SW 1271 (cell line): ENCODE measurements around the gene LPGAT1.

Experiments used
- DNase-seq, 2 experiments: peaks; one replicate each; lab custom pipeline; 2025; lab: John Stamatoyannopoulos, UW

The LPGAT1 gene

GRCh38 chr1:211762206-211762605 lies 68.4 kb downstream of the LPGAT1 start:
- DNase-seq = no peak

GRCh38 chr1:211761400-211761799 lies 69.2 kb downstream of the LPGAT1 start:
- no peak for DNase-seq

DNA sequence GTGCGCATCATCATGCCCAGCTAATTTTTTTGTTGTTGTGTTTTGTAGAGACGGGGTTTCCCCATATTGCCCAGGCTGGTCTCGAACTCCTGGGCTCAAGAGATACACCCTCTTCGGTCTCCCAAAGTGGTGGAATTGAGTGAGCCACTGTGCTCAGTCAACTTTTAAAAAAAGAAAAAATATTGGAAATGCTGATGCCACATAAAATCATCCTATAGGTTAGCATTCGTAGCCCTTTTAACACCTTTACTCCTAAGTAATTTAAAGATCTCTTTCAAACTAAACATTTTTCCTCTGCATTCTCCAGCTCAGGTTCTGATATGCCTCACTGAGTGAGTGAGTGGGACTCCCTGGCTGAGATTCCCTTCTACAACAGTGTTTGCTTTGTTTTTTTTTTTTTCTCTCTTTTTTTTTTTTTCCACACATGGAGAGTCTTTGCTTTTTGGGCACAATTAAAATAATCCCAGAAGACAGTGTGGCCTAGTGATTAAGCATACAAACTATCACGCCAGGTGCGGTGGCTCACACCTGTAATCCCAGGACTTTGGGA lies 74.0 kb downstream of the LPGAT1 start:
- no peak for DNase-seq

DNA sequence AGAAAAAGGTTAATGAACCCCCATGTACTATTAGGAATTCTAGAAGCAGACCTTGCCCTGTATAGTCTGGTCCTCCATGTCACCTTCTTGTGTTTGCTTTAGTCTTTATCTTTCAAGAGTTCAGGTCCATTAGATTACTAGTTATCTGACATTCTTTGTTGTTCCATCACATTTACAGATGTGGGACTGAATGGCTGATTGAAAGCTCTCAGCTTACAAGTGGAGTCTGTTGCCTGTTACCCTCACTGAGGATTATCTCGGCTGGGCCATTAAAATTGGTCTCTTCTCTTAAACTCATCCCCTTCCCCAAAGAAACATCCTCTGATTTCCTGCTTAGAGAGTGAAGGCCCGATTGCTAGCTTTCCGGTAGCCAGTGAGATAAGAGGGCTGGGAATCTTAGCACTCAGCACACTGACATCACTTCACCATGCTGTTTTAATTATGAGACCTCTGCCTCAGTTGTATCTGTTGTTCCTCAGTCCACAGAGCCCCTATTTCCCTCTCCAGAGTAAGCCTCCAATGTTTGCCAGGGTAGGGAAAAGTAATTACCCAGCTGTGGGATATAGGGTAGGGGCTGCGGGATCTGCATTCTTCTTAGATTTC lies 76.8 kb downstream of the LPGAT1 start:
- DNase-seq = no peak

DNA sequence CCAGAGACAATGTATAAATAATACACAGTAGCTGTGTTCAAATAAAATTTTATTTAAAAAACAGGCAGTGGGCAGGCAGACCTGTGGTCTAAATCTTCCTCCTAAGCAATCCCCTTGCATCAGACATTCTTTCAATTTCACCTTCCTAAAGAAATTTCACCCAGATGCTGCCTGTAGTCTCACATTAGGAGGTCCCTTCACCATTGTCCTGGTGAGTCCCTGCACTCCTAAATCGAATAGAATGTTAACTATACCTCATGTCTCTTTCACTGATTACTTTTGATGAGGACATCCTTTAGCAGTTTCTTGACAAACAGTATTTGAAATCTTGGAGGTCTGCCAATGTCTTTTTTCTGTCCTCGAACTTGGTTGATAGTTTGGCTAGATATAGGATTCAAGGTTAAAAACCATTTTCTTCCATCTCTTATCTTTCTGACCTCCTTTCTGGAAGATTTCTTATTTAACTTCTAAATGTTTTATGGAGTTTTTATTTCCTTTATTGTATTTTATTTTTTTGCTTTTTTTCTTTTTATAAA lies 77.5 kb downstream of the LPGAT1 start:
- DNase-seq = no peak

DNA sequence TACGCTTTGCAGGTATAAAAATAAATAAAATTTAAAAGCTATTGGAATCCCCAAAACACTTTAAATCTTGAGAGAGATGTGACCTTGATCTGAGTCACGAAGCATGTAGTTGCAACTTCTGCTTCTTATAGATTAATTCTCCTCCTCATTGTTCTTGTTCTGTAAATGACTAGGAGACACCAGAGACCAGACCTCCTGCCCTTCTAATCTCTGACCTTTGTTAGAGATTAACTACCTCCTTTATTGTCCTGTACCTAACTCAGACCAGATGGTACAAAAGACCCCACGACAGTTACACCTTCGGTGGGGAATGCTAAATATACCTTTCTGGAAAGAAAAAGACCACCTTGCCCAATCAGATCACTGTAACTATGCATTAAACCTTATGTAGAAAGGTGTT lies 78.2 kb downstream of the LPGAT1 start:
- no peak for DNase-seq

DNA sequence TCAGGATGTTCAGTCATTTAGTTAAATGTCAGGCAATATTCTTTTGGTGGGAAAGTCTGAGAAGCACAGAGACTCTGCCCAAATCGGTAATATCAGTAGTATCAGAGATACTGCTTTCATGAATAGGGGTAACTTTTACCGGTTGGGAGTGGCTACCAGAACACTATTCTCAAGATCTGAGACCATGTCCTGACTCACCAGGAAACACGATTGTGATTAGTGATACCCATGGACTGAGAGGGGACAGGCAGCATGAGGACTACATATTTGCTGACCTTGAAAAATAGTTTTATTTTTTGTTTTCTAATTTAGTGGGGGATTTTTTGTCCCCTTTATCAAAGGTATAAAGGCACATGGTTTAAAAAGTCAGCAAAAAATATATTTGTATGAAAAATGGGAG lies 79.1 kb downstream of the LPGAT1 start:
- no peak for DNase-seq

DNA sequence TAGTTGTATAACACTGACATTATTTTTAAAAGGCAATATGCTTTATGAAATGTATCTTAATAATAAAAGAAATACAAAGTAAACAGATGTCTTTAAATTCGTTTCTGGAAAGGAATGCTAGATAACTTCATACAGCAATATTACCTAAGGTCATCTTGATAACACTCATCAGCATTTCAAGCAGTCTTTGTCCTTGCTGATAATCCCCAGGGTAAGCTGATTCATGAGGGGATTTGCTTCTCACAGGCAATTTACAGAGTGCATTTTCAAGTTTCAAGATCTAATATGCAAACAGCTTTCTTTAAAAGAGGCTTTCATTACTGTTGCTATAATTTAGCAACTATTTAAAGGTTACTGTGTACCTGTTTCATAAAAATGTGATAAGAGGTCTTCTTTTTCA lies 80.0 kb downstream of the LPGAT1 start:
- DNase-seq = no peak

- no peak for DNase-seq
Observed at GRCh38 chr1:211749251-211749650, 81.3 kb downstream of the LPGAT1 start.

DNA sequence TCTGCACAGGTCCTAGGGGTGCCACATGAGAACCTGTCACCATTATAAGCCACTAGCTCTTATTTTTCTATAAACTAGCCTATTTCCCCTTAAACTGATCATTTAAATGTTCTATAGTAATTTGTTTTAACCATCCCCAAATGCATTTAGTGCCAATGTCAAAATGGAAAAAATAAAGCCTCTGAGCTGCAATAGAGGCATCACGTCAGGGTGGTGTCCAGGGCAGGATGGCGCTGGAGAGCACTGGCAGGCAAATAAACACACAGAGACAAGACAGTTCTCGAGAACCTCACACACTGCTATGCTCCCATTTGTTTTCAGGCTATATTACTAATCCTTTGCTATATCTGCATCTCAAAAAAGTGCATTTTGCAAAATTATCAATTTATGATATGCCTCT lies 81.8 kb downstream of the LPGAT1 start:
- DNase-seq = no peak

DNA sequence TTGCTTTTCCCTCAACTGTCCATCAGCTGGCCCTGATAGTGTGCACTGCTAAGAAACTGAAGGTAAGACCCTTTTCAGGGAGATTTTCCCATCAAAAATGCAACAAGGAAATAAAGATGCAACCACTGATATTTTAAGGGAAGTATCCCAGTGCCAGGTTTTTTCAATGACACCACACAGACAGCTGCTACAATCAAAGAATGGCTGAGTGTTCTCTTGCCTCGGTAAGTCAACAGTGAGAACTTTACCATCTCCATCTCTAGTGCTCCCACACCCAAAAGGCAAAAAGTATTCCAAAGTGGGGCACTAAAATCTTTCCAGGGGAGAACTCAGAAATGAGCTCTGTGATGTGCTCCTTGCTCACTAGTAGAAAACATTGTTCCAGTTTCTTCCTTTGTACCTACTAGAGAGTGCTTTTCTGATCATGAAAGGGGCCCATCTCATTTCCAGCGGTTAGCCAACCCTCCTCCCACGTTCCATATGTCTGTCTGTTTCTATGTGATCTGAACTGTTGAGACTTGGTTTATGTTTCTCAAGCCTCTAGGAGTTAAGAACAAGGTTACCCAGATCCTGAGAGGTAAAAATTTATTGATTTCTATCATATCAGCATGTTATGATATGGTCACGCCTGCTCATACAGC lies 87.6 kb downstream of the LPGAT1 start:
- DNase-seq = no peak

- no peak for DNase-seq
Observed at GRCh38 chr1:211742272-211742671, 88.3 kb downstream of the LPGAT1 start.

GRCh38 chr1:211741788-211742187 lies 88.8 kb downstream of the LPGAT1 start:
- DNase-seq = no peak

GRCh38 chr1:211741116-211741515 lies 89.4 kb downstream of the LPGAT1 start:
- no peak for DNase-seq

GRCh38 chr1:211739671-211740411 lies 90.7 kb downstream of the LPGAT1 start:
- DNase-seq = no peak

GRCh38 chr1:211738691-211739301 lies 91.8 kb downstream of the LPGAT1 start:
- no peak for DNase-seq

DNA sequence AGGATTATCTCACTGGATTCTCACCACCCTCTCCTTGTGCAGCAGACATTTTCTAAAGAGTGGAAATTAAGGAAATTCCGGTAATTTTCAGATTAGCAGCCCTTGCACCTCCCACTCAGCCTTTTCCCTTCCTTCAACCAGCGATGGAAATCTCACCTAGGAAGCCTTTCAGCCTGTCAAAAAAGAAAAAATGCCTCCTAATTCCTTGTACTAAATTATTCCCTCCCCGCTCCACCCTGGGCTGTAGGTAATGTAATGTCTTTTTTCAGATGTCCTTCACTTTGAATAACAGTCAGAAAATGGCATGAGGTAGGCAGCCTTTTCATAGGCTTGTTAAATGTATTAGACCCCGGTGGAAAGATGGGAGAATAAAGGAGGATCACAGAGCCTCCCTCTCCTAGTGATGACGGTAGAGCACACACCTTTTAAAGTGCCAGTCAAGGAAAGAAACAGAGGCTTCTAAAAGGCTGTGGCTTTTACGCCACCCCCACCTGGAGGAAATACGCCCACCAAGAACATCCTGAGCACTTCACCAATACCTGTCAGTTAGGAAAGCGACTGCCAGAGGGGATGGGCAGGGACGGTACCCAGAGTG lies 92.4 kb downstream of the LPGAT1 start:
- DNase-seq = no peak

DNA sequence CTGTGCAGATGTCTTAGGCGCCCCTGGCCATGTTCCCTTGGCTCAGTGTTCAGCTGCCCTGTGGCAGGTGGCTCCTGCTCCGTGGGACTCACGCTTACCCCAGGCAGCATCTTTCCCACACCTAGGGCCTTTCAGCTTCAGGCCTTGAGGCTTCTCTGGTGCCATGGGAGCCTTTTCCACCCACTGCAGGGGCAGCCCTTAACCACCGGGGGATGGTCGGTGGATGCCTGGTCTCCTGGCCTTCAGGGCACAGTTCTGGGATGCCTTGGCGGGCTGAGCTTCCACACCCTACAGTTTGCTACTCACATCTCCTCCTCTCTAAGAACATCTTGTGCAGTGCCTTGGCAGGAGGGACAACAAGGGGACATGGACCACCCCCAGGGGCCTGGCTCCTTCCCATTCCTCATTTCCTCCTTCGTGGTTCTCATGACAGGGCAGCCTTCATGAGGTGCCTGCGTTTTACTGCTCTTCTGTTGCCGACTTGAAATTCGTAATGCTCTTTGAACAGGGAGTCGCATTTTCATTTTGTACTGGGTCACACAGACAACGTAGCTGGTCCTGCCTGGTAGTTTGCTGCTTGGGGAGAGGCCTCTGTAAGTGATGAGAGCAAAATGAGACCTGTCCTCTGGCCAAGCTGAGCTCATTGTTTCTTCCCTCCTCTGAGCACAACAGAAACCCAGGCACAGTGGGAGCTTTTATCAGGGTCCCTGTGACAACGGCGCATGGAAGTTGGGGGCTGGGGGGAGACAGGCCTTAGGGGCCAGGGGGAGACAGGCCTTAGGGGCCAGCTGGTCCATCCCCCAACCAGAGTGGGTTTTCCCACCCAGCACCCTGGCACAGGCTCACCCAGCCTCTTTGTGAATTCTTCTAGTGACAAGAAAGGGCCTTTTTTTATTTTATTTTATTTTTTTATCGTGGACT lies 93.2 kb downstream of the LPGAT1 start:
- DNase-seq = no peak

- no peak for DNase-seq
Observed at GRCh38 chr1:211736351-211736915, 94.1 kb downstream of the LPGAT1 start.
